Measurements from ENCODE around the gene PRKAR1B.

Gene PRKAR1B

DNA sequence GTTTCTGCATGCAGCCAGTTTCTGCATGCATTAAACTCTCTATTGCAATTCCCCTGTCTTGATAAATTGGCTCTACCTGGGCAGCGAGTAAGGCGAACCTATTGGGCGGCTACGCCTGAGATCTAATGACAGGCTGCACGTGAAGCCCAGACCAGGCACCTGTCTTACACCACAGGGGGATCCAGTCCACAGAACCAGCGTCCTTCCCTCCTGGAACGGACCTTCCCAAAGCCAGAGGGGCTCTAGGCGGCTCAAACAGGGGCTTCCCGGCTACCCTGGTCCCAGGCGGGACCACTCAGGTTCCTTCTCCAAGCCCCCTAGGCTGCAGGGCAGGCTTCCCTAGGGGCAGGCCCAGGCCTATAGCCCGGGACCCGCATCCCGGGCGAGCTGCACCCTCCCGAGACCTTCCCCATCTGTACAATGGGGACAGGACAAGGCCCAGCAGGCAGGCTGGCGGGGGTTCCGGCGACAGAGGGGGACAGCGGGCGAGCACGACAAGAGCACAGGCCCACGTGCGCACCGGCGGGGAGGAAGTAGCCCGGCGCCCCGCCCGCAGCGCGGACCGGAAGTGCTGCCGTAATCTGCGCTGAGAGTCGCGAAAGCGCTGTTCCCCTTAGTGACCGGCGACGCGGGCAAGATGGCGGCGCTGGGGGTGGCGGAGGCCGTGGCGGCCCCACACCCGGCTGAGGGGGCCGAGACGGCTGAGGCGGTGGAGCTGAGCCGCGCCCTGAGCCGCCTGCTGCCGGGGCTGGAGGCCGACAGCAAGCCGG, 812 bp downstream of the PRKAR1B start, which contains the start of gene DNAAF5 (continued):
- TF ChIP-seq, protein P1, sequence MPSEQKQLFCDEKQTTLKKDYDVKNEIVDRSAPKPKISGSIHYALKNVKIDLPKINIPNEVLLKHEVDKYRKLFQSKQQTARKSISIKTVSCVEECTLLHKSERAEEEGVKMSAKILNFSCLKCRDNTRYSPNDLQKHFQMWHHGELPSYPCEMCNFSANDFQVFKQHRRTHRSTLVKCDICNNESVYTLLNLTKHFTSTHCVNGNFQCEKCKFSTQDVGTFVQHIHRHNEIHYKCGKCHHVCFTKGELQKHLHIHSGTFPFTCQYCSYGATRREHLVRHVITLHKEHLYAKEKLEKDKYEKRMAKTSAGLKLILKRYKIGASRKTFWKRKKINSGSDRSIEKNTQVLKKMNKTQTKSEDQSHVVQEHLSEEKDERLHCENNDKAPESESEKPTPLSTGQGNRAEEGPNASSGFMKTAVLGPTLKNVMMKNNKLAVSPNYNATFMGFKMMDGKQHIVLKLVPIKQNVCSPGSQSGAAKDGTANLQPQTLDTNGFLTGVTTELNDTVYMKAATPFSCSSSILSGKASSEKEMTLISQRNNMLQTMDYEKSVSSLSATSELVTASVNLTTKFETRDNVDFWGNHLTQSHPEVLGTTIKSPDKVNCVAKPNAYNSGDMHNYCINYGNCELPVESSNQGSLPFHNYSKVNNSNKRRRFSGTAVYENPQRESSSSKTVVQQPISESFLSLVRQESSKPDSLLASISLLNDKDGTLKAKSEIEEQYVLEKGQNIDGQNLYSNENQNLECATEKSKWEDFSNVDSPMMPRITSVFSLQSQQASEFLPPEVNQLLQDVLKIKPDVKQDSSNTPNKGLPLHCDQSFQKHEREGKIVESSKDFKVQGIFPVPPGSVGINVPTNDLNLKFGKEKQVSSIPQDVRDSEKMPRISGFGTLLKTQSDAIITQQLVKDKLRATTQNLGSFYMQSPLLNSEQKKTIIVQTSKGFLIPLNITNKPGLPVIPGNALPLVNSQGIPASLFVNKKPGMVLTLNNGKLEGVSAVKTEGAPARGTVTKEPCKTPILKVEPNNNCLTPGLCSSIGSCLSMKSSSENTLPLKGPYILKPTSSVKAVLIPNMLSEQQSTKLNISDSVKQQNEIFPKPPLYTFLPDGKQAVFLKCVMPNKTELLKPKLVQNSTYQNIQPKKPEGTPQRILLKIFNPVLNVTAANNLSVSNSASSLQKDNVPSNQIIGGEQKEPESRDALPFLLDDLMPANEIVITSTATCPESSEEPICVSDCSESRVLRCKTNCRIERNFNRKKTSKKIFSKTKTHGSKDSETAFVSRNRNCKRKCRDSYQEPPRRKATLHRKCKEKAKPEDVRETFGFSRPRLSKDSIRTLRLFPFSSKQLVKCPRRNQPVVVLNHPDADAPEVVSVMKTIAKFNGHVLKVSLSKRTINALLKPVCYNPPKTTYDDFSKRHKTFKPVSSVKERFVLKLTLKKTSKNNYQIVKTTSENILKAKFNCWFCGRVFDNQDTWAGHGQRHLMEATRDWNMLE (tag by site-specific recombination; conservative IDR thresholded peaks at IDR 0.05; ENCODE audit: low read depth) = peak; percentile 94
- TF ChIP-seq WT1 (tag by site-specific recombination; IDR thresholded peaks at IDR 0.05) (no peak), ZNF701 (tag by site-specific recombination; IDR thresholded peaks at IDR 0.05) (no peak), ZXDB (tag by site-specific recombination; IDR thresholded peaks at IDR 0.05) (peak; percentile 86), ZNF223 (tag by site-specific recombination; IDR thresholded peaks at IDR 0.05) (no peak), KLF1 (tag by site-specific recombination; IDR thresholded peaks at IDR 0.05) (peak; percentile 39), KLF16 (tag by site-specific recombination; IDR thresholded peaks at IDR 0.05) (peak; percentile 81), ZNF24 (tag by site-specific recombination; IDR thresholded peaks at IDR 0.05) (0 out of 2 replicates have a peak, but pooled peaks have one; percentile 28), EGR2 (tag by site-specific recombination; IDR thresholded peaks at IDR 0.05; ENCODE audit: low read depth) (peak; percentile 53; the same call in 1 of the 2 replicates), RBAK (tag by site-specific recombination; IDR thresholded peaks at IDR 0.05) (no peak), ZFHX2 (tag by site-specific recombination; conservative IDR thresholded peaks at IDR 0.05) (peak; percentile 70), ZSCAN30 (tag by site-specific recombination; IDR thresholded peaks at IDR 0.05) (peak; percentile 85), GFI1B (tag by site-specific recombination; IDR thresholded peaks at IDR 0.05) (no peak), GLIS2 (tag by site-specific recombination; IDR thresholded peaks at IDR 0.05) (no peak), ZNF433 (tag by site-specific recombination; IDR thresholded peaks at IDR 0.05; ENCODE audit: low read depth) (no peak), ZNF121 (tag by site-specific recombination; IDR thresholded peaks at IDR 0.05) (no peak)
- TF ChIP-seq, protein P2, sequence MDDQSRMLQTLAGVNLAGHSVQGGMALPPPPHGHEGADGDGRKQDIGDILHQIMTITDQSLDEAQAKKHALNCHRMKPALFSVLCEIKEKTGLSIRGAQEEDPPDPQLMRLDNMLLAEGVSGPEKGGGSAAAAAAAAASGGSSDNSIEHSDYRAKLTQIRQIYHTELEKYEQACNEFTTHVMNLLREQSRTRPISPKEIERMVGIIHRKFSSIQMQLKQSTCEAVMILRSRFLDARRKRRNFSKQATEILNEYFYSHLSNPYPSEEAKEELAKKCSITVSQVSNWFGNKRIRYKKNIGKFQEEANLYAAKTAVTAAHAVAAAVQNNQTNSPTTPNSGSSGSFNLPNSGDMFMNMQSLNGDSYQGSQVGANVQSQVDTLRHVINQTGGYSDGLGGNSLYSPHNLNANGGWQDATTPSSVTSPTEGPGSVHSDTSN (CRISPR knock-in tag; IDR thresholded peaks at IDR 0.05) = peak; percentile 85; the same call in 1 of the 2 replicates
- TF ChIP-seq, protein P3, sequence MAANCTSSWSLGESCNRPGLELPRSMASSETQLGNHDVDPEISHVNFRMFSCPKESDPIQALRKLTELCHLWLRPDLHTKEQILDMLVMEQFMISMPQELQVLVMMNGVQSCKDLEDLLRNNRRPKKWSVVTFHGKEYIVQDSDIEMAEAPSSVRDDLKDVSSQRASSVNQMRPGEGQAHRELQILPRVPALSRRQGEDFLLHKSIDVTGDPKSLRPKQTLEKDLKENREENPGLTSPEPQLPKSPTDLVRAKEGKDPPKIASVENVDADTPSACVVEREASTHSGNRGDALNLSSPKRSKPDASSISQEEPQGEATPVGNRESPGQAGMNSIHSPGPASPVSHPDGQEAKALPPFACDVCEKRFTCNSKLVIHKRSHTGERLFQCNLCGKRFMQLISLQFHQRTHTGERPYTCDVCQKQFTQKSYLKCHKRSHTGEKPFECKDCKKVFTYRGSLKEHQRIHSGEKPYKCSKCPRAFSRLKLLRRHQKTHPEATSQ (tag by site-specific recombination; IDR thresholded peaks at IDR 0.05) = 0 out of 2 replicates have a peak, but pooled peaks have one; percentile 57
- TF ChIP-seq, protein P4, sequence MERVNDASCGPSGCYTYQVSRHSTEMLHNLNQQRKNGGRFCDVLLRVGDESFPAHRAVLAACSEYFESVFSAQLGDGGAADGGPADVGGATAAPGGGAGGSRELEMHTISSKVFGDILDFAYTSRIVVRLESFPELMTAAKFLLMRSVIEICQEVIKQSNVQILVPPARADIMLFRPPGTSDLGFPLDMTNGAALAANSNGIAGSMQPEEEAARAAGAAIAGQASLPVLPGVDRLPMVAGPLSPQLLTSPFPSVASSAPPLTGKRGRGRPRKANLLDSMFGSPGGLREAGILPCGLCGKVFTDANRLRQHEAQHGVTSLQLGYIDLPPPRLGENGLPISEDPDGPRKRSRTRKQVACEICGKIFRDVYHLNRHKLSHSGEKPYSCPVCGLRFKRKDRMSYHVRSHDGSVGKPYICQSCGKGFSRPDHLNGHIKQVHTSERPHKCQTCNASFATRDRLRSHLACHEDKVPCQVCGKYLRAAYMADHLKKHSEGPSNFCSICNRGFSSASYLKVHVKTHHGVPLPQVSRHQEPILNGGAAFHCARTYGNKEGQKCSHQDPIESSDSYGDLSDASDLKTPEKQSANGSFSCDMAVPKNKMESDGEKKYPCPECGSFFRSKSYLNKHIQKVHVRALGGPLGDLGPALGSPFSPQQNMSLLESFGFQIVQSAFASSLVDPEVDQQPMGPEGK (tag by site-specific recombination; IDR thresholded peaks at IDR 0.05) = peak; percentile 88
- TF ChIP-seq, protein P5, sequence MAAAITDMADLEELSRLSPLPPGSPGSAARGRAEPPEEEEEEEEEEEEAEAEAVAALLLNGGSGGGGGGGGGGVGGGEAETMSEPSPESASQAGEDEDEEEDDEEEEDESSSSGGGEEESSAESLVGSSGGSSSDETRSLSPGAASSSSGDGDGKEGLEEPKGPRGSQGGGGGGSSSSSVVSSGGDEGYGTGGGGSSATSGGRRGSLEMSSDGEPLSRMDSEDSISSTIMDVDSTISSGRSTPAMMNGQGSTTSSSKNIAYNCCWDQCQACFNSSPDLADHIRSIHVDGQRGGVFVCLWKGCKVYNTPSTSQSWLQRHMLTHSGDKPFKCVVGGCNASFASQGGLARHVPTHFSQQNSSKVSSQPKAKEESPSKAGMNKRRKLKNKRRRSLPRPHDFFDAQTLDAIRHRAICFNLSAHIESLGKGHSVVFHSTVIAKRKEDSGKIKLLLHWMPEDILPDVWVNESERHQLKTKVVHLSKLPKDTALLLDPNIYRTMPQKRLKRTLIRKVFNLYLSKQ (tag by site-specific recombination; IDR thresholded peaks at IDR 0.05; ENCODE audit: borderline replicate concordance) = no peak
- TF ChIP-seq, protein P6, sequence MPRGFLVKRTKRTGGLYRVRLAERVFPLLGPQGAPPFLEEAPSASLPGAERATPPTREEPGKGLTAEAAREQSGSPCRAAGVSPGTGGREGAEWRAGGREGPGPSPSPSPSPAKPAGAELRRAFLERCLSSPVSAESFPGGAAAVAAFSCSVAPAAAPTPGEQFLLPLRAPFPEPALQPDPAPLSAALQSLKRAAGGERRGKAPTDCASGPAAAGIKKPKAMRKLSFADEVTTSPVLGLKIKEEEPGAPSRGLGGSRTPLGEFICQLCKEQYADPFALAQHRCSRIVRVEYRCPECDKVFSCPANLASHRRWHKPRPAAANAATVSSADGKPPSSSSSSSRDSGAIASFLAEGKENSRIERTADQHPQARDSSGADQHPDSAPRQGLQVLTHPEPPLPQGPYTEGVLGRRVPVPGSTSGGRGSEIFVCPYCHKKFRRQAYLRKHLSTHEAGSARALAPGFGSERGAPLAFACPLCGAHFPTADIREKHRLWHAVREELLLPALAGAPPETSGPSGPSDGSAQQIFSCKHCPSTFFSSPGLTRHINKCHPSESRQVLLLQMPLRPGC (tag by site-specific recombination; IDR thresholded peaks at IDR 0.05) = no peak
- TF ChIP-seq, protein P7, sequence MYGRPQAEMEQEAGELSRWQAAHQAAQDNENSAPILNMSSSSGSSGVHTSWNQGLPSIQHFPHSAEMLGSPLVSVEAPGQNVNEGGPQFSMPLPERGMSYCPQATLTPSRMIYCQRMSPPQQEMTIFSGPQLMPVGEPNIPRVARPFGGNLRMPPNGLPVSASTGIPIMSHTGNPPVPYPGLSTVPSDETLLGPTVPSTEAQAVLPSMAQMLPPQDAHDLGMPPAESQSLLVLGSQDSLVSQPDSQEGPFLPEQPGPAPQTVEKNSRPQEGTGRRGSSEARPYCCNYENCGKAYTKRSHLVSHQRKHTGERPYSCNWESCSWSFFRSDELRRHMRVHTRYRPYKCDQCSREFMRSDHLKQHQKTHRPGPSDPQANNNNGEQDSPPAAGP (tag by site-specific recombination; IDR thresholded peaks at IDR 0.05) = peak; percentile 72
- TF ChIP-seq, protein P8, sequence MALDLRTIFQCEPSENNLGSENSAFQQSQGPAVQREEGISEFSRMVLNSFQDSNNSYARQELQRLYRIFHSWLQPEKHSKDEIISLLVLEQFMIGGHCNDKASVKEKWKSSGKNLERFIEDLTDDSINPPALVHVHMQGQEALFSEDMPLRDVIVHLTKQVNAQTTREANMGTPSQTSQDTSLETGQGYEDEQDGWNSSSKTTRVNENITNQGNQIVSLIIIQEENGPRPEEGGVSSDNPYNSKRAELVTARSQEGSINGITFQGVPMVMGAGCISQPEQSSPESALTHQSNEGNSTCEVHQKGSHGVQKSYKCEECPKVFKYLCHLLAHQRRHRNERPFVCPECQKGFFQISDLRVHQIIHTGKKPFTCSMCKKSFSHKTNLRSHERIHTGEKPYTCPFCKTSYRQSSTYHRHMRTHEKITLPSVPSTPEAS (tag by site-specific recombination; IDR thresholded peaks at IDR 0.05) = no peak
